Measurements from ENCODE around the gene TLR10. TPM values are rescaled to one million over a fixed set of nuclear protein-coding genes. Genes with fewer than 3 reads are reported as not detected.
A peak's percentile ranks its signal among the peaks of the same experiment; 100 is the strongest.

The TLR10 gene
- total RNA-seq, 1 experiment from 2014 or later = not detected

DNA sequence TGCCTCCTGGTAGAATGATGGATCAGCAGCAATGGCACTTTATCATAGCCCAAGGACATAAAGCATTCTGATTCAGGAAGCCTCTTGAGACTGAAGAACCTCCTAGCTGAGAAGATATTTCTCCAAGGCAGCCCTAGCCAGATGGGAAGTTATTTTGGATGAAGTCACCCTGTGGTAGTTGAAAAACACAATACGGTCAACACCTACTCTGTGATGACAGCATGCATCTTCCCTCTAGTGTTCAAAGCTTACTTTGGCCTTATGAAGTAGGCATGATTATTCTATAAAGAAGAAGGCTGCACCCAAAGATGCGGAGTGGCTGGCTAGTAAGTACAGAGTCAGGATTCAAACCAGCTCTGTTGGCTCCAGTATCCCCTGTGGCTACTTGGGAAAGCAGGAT lies 47.9 kb downstream of the TLR10 start:
- no peak for DNase-seq (ENCODE audit: low read depth)

DNA sequence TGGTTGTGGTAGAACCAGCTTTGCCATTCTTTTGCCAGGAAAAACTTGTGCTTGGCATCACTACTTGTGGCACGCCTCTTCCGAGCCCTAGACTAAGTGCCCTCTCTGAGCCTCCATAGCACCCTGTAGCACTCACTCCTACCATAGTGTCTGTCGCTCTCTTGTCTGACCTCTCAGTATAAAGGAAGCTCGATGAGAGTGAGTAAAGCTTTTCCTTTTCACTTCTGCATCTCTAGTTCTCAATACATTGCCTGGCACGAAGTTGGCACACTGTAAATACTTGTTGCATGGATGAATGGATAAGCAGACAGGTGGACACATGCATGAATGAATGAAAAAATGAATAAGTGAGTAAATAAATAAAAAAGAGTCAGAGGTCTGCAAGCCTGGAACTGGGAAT lies 48.3 kb downstream of the TLR10 start:
- DNase-seq (ENCODE audit: low read depth) = no peak

DNA sequence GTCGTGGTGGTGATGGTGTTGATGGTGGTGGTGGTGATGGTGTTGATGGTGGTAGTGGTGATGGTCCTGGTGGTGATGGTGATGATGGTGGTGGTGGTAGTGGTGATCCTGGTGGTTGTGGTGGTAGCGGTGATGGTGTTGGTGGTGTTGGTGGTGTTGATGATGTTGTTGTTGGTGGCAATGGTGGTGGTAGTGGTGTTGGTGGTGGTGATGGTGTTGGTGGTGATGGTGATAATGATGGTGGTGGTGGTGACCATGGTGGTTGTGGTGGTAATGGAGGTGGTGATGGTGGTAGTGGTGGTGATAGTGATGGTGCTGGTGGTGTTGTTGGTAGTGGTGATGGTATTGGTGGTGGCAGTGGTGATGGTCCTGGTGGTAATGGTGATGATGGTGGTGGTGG lies 49.1 kb downstream of the TLR10 start:
- DNase-seq (ENCODE audit: low read depth) = no peak

DNA sequence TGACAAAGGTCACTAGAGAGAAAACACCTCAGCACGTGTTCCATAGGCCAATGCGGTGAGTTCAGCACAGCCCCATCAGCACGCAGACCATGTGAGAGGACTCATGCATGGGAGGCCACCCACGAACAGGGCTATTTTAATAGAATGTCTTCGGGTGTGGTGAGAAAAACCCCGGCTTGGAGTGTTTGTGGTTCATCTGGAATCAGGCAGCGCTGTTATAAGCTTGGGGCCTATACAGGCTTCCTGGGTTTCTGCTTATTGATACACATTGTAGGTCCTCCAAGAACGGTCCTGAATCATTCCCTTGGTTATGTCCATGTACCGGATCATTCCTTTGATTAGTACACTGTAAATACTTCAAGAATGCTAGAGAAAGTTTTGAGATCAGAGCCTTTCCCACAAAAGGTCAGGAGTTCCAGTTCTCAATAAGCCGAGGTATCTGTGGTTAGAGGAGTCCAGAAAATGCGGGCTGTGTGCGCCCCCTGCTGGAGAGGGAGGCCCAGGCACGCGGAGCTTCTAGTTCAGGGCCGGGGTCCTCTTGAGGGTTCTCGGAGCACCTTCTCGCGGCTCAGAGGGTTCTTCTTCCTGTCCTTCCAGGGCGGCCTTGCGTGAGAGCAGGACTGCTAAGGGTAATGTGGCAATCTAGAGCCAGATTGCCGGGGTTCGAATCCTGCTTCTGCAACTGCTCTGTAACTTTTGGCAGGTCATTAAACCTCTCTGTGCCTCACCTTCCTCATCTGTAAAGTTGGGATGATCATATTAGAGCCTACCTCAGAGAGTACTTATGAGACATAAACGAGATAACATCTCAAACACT lies 51.8 kb downstream of the TLR10 start:
- DNase-seq (ENCODE audit: low read depth) = peak; percentile 79

DNA sequence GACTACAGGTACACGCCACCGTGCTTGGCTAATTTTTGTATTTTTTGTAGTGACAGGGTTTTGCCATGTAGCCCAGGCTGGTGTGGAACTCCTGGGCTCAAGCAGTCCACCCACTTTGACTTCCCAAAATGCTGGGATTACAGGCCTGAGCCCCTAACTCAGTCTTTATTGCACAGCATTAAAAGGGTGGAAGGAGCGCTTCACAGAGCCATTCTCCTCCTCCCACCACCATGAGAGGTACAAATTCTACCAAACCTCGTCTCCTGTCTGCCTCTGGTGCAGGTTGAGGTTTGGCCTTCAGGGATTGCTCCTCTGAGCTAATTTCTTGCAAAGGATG lies 52.3 kb downstream of the TLR10 start:
- no peak for DNase-seq (ENCODE audit: low read depth)

DNA sequence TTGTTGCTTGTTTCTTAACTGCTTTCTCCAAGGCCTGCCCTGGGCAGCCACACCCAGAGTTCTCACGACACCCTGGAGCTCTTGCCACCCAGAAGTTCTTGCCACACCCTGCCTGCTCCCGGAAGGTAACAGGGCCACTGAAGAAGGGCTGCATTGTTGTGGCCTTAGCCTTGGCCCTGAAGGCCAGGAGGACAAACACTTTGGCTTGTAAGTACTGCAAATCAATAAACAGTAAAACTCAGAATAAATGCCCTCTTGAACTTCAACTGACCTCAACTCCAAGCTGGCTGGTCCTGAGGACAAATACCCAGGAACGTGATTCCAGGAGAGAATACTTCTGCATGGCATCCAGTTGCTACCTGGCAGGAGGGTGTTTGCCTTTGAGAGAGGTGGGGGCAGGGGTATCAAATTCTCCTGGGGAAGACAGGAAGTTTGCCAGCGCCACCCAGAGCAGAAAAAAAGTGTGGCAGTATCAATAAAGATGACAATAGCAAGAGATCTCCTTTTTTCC lies 54.1 kb downstream of the TLR10 start:
- DNase-seq (ENCODE audit: low read depth) = no peak

DNA sequence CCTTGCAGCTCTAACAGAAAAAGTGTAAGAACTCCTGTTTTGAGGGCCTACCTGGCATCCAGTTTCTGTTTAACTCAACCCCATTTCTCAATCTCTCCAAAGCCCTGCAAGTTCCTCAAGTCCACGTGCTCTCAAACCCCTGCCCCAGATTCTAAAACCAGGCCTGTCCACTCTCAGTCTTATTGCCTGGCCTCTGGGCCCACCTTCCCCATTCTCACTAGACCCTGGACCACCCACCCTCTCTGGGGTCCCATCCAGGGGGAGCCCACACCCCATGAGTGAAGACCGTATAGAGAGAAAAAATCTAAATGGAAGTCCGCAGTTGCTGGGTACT lies 58.3 kb downstream of the TLR10 start:
- no peak for DNase-seq (ENCODE audit: low read depth)

DNA sequence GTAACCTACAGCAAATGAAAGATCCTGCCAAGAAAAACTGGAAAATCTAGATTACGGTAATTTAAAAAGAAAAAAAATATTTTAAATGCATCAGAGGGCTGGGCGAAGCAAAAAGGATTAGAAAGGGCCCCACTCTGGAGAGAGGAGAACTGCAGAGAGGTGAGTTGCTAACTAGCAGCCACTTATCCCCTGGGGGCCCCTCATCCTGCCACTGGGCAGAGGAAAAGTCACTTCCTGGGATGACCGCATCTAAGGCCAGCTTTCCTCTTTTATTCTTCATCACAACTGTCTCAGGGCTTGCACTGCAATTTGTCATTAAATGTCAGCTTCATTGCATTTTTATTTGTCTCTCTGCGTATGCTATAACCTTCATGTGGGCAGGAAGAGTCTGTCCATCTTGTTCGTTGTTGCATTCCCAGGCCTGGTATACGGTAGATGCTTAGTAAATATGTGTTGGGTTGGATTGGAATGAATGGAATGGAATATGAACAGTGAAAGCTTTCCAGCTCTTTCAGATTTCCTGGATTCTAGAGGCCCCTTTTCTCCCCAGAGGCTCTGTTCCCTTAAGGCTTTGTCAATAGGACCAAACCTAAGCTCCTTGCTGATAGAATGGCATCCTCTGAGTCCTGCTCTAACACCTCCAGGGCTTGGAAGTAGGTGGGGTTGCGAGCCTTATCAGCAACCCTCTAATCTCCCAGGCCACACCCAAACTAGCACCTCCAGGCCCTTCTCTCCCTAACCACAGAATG lies 58.9 kb downstream of the TLR10 start:
- peak; percentile 16 for DNase-seq (ENCODE audit: low read depth)

DNA sequence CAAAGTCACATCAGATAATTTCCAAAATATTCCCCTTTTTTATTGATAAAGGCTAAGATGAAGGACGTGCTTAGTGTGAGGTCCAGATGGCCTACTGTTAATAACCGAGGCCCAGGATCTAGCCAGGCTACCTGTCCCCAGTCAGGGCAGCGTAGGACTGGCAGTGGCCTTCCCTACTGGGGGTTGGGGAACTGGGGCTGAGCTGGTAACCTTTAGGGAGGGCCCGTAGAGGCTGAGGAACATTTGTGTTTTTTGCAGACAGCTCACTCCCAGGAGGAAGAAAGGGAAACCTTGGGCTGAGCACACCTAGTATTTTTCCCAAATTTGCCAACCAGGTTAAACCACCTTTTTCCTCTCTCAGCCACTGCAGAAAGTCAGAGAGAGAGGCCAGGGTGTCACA lies 59.7 kb downstream of the TLR10 start:
- no peak for DNase-seq (ENCODE audit: low read depth)

Small RNA genes lying within 50 kb of the gene (small RNA-seq; reads per million reads assigned to genes)
- gene RNA5SP158 = not detected

Other genes with a start within 250 kb of the TLR10 start
- gene KLF3, start 118.8 kb downstream of the TLR10 start, total RNA-seq (2014; rRNA removed; shearing (Covaris generic)) = 6.3 and 7.9 TPM in 2 replicates
- 0.07 TPM in 1 of 2 replicates, not detected in the other for gene TLR1, start 21.8 kb upstream of the TLR10 start, total RNA-seq (2014; rRNA removed; shearing (Covaris generic))
- 1.4 and 1.6 TPM in 2 replicates for gene TLR6, start 73.8 kb upstream of the TLR10 start, total RNA-seq (2014; rRNA removed; shearing (Covaris generic))
- 21.9 and 28.5 TPM in 2 replicates for gene FAM114A1, start 84.8 kb upstream of the TLR10 start, total RNA-seq (2014; rRNA removed; shearing (Covaris generic))
- 5.4 and 8.4 TPM in 2 replicates for gene TMEM156, start 249.4 kb upstream of the TLR10 start, total RNA-seq (2014; rRNA removed; shearing (Covaris generic))

Measured in HT1080 (cell line).